ENCODE results near the gene SSBP4.

SSBP4 gene

GRCh38 chr19:18477042-18477779, 58.0 kb downstream of the SSBP4 start:
- Histone ChIP-seq H3K4me3 (ENCODE audit: insufficient read depth, low read length, poor library complexity, severe bottlenecking) (no peak overlapping the region), H3K9me2 (replicated peaks; ENCODE audit: insufficient read depth, low read length) (no peaks in the 10 kb centered on the region), H3K27me3 (ENCODE audit: low read length) (no peaks in the 10 kb centered on the region), H3K4me2 (ENCODE audit: low read depth, low read length, poor library complexity, severe bottlenecking) (no peak overlapping the region), H3K27ac (ENCODE audit: low read depth, low read length) (no peak overlapping the region), H3K9ac (ENCODE audit: low read length) (no peak overlapping the region), H3F3A (ENCODE audit: insufficient read depth) (no peaks in the 10 kb centered on the region), H3K36me3 (ENCODE audit: low read length) (no peaks in the 10 kb centered on the region), H3K9me3 (ENCODE audit: insufficient read depth, low read length) (no peaks in the 10 kb centered on the region), H2AFZ (ENCODE audit: low read depth, low read length, severe bottlenecking) (no peak overlapping the region), H4K20me1 (ENCODE audit: low read depth, low read length) (no peaks in the 10 kb centered on the region; the same call in 1 of the 2 replicates), H3K79me2 (ENCODE audit: insufficient read depth, low read length) (peaks cover 78% of the 10 kb centered on the region)
- TF ChIP-seq CTCF (IDR thresholded peaks at IDR 0.05; ENCODE audit: insufficient read depth, low read length, poor library complexity, severe bottlenecking) (no peak), EZH2phosphoT487 (conservative IDR thresholded peaks at IDR 0.05; ENCODE audit: low read length) (no peak)

- peaks cover 84% of the 10 kb centered on the region for H3K79me2 ChIP-seq (ENCODE audit: insufficient read depth, low read length)
- no peak overlapping the region for H3K27ac ChIP-seq (ENCODE audit: low read depth, low read length)
- no peaks in the 10 kb centered on the region for H3K27me3 ChIP-seq (ENCODE audit: low read length)
- no peaks in the 10 kb centered on the region for H3K9me3 ChIP-seq (ENCODE audit: insufficient read depth, low read length)
- no peak overlapping the region for H3K4me2 ChIP-seq (ENCODE audit: low read depth, low read length, poor library complexity, severe bottlenecking)
- no peaks in the 10 kb centered on the region for H3K36me3 ChIP-seq (ENCODE audit: low read length)
- no peak overlapping the region for H3K4me3 ChIP-seq (ENCODE audit: insufficient read depth, low read length, poor library complexity, severe bottlenecking)
- no peak for TF ChIP-seq EZH2phosphoT487 (conservative IDR thresholded peaks at IDR 0.05; ENCODE audit: low read length)
- H4K20me1 ChIP-seq (ENCODE audit: low read depth, low read length) = peaks cover under 1% of the 10 kb centered on the region; the same call in 1 of the 2 replicates
- no peaks in the 10 kb centered on the region for H3F3A ChIP-seq (ENCODE audit: insufficient read depth)
- H3K9me2 ChIP-seq (replicated peaks; ENCODE audit: insufficient read depth, low read length) = no peaks in the 10 kb centered on the region
- H2AFZ ChIP-seq (ENCODE audit: low read depth, low read length, severe bottlenecking) = no peak overlapping the region
- no peak overlapping the region for H3K9ac ChIP-seq (ENCODE audit: low read length)
Measured at GRCh38 chr19:18477974-18478373, 58.8 kb downstream of the SSBP4 start.

GRCh38 chr19:18478545-18479311, 59.5 kb downstream of the SSBP4 start:
- Histone ChIP-seq H3K9me2 (replicated peaks; ENCODE audit: insufficient read depth, low read length) (no peaks in the 10 kb centered on the region), H3K4me3 (ENCODE audit: insufficient read depth, low read length, poor library complexity, severe bottlenecking) (no peak overlapping the region), H3K27me3 (ENCODE audit: low read length) (no peaks in the 10 kb centered on the region), H3F3A (ENCODE audit: insufficient read depth) (no peaks in the 10 kb centered on the region), H2AFZ (ENCODE audit: low read depth, low read length, severe bottlenecking) (no peak overlapping the region), H3K9ac (ENCODE audit: low read length) (no peak overlapping the region), H3K4me2 (ENCODE audit: low read depth, low read length, poor library complexity, severe bottlenecking) (no peak overlapping the region), H3K79me2 (ENCODE audit: insufficient read depth, low read length) (peaks cover 88% of the 10 kb centered on the region), H4K20me1 (ENCODE audit: low read depth, low read length) (peaks cover 3% of the 10 kb centered on the region; the same call in 1 of the 2 replicates), H3K9me3 (ENCODE audit: insufficient read depth, low read length) (no peaks in the 10 kb centered on the region), H3K27ac (ENCODE audit: low read depth, low read length) (peak overlapping the region; percentile 26; the same call in 1 of the 2 replicates), H3K36me3 (ENCODE audit: low read length) (no peaks in the 10 kb centered on the region)
- TF ChIP-seq EZH2phosphoT487 (conservative IDR thresholded peaks at IDR 0.05; ENCODE audit: low read length) (no peak), CTCF (IDR thresholded peaks at IDR 0.05; ENCODE audit: insufficient read depth, low read length, poor library complexity, severe bottlenecking) (no peak)

Measured in SU-DHL-6 (cell line).